Colonic mucosa (tissue), 4 donors: ENCODE results near the gene CYP1A1. TPM values are rescaled to one million over a fixed set of nuclear protein-coding genes. Genes with fewer than 3 reads are reported as not detected.

Experiments
- DNase-seq: peaks from one replicate; pipeline ENCODE4 v3.0.0-alpha.2; 2020
- H3K27ac ChIP-seq: fragments of 200-600 bp; one replicate; pipeline ENCODE4 v1.8.0; 2021
- H3K27me3 ChIP-seq: fragments of 200-600 bp; one replicate; pipeline ENCODE4 v1.8.0; 2021
- H3K36me3 ChIP-seq: fragments of 200-600 bp; one replicate; pipeline ENCODE4 v1.8.0; 2021
- H3K4me1 ChIP-seq: fragments of 200-600 bp; one replicate; pipeline ENCODE4 v1.8.0; 2021; ENCODE audit warnings: mild to moderate bottlenecking
- H3K4me3 ChIP-seq: fragments of 200-600 bp; one replicate; pipeline ENCODE4 v1.8.0; 2021
- H3K9ac ChIP-seq, 2 donors: one replicate each; pipeline ENCODE4 v1.7.0; 2013; ENCODE audit warnings: control low read depth in 2 of 2, low read depth in 2 of 2, low read length in 2 of 2
- H3K9me3 ChIP-seq: fragments of 200-600 bp; one replicate; pipeline ENCODE4 v1.8.0; 2021
- CTCF ChIP-seq: fragments of 200-600 bp; IDR thresholded peaks from one replicate; pipeline ENCODE4 v1.8.0; 2022; ENCODE audit warnings: antibody characterized with exemption, mild to moderate bottlenecking
- intact Hi-C: fragments of 100-400 bp; cut with DNase I; formaldehyde crosslinking; loops from one replicate; pipeline ENCODE4 v1.14.1; 2022
- total RNA-seq, 2 donors: library from RNA; stranded (reverse); fragmentation: NEBNext Ultra II Directional in 1 of 2; extraction: Animal tissue kit (Norgen Biotek cat#: 25700) in 1 of 2; gene quantifications; one replicate each; pipeline ENCODE4 v1.2.1, GENCODE V29; 2021
- donor health status: healthy.
- donor health status: DM: no; HTN: no; CAD: no.
- donor health status: DM: no; HTN: no; CAD: no.

Gene CYP1A1
- total RNA-seq, 2 donors from 2014 or later, result not detected

GRCh38 chr15:74727727-74728126, 2.4 kb upstream of the CYP1A1 start:
- Histone ChIP-seq H3K4me3 (no peak overlapping the region), H3K27me3 (peaks cover 8% of the 10 kb centered on the region), H3K9me3 (no peaks in the 10 kb centered on the region), H3K36me3 (no peaks in the 10 kb centered on the region), H3K27ac (no peak overlapping the region), H3K9ac (no peak overlapping the region), H3K4me1 (peaks cover 8% of the 10 kb centered on the region)
- no peak for DNase-seq
- no peak for TF ChIP-seq CTCF
- intact Hi-C loops, result no loop called here

DNA sequence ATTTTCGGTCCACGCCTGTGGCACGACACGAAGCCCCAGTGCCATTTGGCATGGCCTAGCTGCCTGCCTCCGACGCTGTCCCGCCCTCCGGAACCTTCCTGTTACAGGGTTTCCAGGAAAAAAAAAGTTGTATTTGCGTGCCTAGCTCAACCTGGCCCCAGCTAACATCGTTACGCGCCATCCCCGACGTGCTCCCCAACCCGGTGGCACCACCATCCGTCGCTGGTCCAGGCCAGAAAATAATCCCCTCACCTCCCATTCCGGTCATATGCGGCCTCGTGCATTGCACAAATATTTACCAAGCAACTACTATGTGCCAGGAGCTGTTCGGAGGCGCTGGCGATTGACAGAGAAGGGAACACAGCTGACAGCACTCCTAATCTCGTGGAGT, 1.4 kb upstream of the CYP1A1 start:
- intact Hi-C loops, result no loop called here
- peak overlapping the region; percentile 43 for H3K4me3 ChIP-seq
- H3K9me3 ChIP-seq, result no peaks in the 10 kb centered on the region
- peaks cover 8% of the 10 kb centered on the region for H3K4me1 ChIP-seq
- DNase-seq, result no peak
- H3K36me3 ChIP-seq, result no peaks in the 10 kb centered on the region
- peak overlapping the region in 1 of 2 donors; percentile 47 for H3K9ac ChIP-seq
- no peak overlapping the region for H3K27ac ChIP-seq
- no peak for TF ChIP-seq CTCF
- H3K27me3 ChIP-seq, result peaks cover 8% of the 10 kb centered on the region

- Histone ChIP-seq H3K4me3 (peak overlapping the region; percentile 43), H3K27ac (no peak overlapping the region), H3K27me3 (peaks cover 8% of the 10 kb centered on the region), H3K9ac (peak overlapping the region in 1 of 2 donors; percentile 50), H3K36me3 (no peaks in the 10 kb centered on the region), H3K4me1 (peaks cover 8% of the 10 kb centered on the region), H3K9me3 (no peaks in the 10 kb centered on the region)
- intact Hi-C loops, result no loop called here
- TF ChIP-seq CTCF, result no peak
- DNase-seq, result peak; percentile 44
Measured at GRCh38 chr15:74725845-74726773, 781 bp upstream of the CYP1A1 start.

DNA sequence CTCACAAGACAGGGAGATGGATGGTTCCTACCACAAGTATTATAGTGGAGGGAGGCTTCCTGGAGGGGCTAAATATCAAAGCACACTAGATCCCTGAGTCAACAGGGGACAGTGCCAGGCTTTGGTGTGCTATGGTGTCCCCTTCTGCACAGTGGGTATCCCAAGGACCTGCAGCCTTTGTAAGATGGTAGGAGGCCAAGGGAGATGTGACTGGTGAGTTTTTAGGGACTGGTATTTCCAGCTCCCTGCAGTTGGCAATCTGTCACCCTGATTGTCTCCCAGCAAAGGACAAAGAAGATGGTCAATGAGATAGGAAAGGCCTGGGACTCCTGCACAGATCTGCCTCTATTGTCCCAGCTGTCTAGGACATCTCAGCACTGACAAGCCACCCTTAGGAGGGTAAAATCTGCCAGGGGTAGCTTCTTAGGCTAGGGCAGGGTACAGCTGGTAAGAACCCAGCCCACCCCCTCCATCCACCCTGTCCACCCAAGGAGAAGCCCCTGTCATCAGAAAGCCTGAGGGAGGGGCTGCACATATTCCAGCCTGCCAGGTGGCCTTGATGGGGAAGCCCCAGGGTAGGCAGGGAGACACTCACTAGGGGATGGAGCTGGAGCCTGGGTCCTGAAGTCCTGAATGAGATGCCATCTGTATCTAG, 631 bp downstream of the CYP1A1 start:
- H3K9ac ChIP-seq, result no peak overlapping the region
- peaks cover 8% of the 10 kb centered on the region for H3K4me1 ChIP-seq
- H3K9me3 ChIP-seq, result no peaks in the 10 kb centered on the region
- H3K4me3 ChIP-seq, result no peak overlapping the region
- no peaks in the 10 kb centered on the region for H3K36me3 ChIP-seq
- peaks cover 8% of the 10 kb centered on the region for H3K27me3 ChIP-seq
- no peak for DNase-seq
- no peak for TF ChIP-seq CTCF
- no peak overlapping the region for H3K27ac ChIP-seq
- intact Hi-C loops, result no loop called here

GRCh38 chr15:74723754-74724334, 1.5 kb downstream of the CYP1A1 start:
- H3K4me3 ChIP-seq, result no peak overlapping the region
- H3K36me3 ChIP-seq, result no peaks in the 10 kb centered on the region
- TF ChIP-seq CTCF, result no peak
- H3K27ac ChIP-seq, result no peak overlapping the region
- peaks cover 8% of the 10 kb centered on the region for H3K27me3 ChIP-seq
- H3K4me1 ChIP-seq, result peaks cover 8% of the 10 kb centered on the region
- H3K9ac ChIP-seq, result no peak overlapping the region
- peak; percentile 23 for DNase-seq
- H3K9me3 ChIP-seq, result no peaks in the 10 kb centered on the region
- intact Hi-C loops, result no loop called here
